AG04449 (cell line): Measurements from ENCODE around the gene YEATS4.

Experiments used
- CTCF ChIA-PET: fragments of 350-600 bp; formaldehyde crosslinking; extraction: SDS; loops from one replicate; lab custom pipeline; 2021; ENCODE audit warnings: antibody characterized with exemption; lab: Yijun Ruan, JAX
- POLR2A ChIA-PET: fragments of 400-600, 350-600 bp; formaldehyde crosslinking; extraction: SDS; loops from one replicate; lab custom pipeline; 2020; ENCODE audit warnings: antibody characterized with exemption, inconsistent platforms; lab: Yijun Ruan, JAX
- DNase-seq: peaks from one replicate; pipeline ENCODE4 v3.0.0-alpha.2; 2010; ENCODE audit warnings: low read depth, low spot score
- H3K4me3 ChIP-seq: 2 replicates; pipeline ENCODE4 v1.5.1; 2011; ENCODE audit warnings: low read depth, mild to moderate bottlenecking, control low read depth, low read length
- TF ChIP-seq, protein P1 (sequence below): IDR thresholded peaks from one replicate; pipeline ENCODE4 v1.5.1; 2011; ENCODE audit warnings: mild to moderate bottlenecking, moderate library complexity, low read length, control low read depth, inconsistent platforms; ENCODE audit not compliant: insufficient read depth; ENCODE audit errors: missing control alignments

YEATS4 gene

DNA sequence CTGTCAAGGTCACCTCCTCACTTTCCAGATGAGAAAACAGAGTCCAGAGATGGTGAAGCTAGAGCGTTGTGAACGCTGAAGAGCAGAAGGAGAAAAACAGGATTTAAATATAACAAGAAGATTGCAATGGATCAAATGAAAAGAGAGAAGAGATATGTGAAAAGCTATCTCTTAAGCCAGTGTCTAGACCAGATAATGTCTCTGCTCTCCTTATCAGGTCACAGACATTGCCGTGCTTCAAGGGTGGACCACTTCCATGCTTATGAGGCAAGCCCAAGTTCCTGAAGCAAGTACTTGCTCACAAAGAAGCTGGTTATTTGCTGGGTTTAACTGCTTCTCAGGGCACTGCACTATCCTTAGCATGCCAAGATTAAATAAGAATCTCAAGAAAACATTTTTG, 79.0 kb downstream of the YEATS4 start:
- no peak for DNase-seq
- CTCF ChIA-PET, result interaction anchor here (1.0 kb wide), 1 partner anchor 13 kb away, joined by 3 read pairs; no protein-coding TSS in a partner anchor
- H3K4me3 ChIP-seq, result no peak overlapping the region
- POLR2A ChIA-PET, result no interaction called here
- TF ChIP-seq, protein P1, sequence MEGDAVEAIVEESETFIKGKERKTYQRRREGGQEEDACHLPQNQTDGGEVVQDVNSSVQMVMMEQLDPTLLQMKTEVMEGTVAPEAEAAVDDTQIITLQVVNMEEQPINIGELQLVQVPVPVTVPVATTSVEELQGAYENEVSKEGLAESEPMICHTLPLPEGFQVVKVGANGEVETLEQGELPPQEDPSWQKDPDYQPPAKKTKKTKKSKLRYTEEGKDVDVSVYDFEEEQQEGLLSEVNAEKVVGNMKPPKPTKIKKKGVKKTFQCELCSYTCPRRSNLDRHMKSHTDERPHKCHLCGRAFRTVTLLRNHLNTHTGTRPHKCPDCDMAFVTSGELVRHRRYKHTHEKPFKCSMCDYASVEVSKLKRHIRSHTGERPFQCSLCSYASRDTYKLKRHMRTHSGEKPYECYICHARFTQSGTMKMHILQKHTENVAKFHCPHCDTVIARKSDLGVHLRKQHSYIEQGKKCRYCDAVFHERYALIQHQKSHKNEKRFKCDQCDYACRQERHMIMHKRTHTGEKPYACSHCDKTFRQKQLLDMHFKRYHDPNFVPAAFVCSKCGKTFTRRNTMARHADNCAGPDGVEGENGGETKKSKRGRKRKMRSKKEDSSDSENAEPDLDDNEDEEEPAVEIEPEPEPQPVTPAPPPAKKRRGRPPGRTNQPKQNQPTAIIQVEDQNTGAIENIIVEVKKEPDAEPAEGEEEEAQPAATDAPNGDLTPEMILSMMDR, result no peak

DNA sequence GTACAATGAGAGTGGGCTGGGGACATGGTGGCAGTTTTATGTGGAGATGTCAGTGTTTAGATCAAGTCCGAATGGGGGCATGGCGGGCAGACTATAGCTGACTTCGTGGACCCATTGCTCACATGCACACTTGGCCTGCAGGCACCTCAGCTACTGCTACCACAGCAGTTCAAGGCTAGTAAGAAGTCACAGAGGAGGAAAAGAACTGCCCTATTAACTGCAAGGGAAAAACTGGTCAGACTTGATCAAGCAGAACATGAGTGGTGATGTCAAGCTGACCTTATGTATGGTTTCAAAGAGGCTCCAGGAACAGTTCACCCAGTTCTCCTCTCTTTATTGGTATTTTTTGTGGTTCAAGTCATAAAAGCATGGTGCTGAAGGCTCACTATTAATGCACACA, 80.5 kb downstream of the YEATS4 start:
- DNase-seq, result no peak
- TF ChIP-seq, protein P1, result no peak
- no peak overlapping the region for H3K4me3 ChIP-seq
- ChIA-PET CTCF (no interaction called here), POLR2A (no interaction called here)
